ENCODE data around the gene RELCH.

Gene RELCH

DNA sequence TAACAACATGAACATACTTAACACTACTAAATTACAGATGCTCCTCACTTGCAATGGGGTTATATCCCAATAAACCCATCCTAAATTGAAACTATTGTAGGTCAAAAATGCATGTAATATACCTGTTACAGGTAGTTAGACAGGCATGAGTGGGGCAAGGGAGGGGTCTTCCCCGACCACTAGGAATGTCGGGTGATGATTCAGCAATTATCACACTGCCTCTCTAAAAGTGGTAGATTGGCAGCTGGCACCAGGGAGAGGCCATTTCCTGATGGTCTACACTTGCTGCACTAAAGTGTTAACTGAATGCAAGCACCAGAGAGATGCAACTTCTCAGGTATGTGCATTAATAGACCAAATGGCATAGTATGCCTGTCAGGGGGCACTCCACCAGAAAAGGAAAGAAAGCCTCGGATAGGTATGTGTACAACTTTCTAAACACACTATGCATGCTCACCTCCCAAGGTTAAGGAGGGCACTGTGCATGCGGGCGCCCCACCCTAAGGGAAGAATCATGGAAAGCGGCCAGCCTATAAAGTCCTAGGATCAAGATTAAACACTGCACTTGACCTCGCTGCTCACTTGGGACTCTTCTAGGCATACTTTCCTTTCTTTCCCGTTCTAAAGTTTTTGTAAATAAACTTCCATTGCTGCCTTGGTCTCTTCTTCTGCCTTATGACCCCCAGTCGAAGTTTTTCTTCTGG is 35.8 kb upstream of the RELCH start:
- H3K9ac ChIP-seq, result no peak overlapping the region
- no peaks in the 10 kb centered on the region for H3K4me1 ChIP-seq (ENCODE audit: low read depth, poor library complexity, severe bottlenecking)
- TF ChIP-seq, protein P1, sequence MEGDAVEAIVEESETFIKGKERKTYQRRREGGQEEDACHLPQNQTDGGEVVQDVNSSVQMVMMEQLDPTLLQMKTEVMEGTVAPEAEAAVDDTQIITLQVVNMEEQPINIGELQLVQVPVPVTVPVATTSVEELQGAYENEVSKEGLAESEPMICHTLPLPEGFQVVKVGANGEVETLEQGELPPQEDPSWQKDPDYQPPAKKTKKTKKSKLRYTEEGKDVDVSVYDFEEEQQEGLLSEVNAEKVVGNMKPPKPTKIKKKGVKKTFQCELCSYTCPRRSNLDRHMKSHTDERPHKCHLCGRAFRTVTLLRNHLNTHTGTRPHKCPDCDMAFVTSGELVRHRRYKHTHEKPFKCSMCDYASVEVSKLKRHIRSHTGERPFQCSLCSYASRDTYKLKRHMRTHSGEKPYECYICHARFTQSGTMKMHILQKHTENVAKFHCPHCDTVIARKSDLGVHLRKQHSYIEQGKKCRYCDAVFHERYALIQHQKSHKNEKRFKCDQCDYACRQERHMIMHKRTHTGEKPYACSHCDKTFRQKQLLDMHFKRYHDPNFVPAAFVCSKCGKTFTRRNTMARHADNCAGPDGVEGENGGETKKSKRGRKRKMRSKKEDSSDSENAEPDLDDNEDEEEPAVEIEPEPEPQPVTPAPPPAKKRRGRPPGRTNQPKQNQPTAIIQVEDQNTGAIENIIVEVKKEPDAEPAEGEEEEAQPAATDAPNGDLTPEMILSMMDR (conservative IDR thresholded peaks at IDR 0.05; ENCODE audit: low read depth, low read length), result no peak
- no peak overlapping the region for H3K4me3 ChIP-seq (IDR thresholded peaks at IDR 0.05; ENCODE audit: insufficient read depth, low read depth, low read length)
- no peaks in the 10 kb centered on the region for H3K27me3 ChIP-seq (ENCODE audit: insufficient read depth, low read depth)
- H3K36me3 ChIP-seq (ENCODE audit: insufficient read depth), result no peaks in the 10 kb centered on the region
- H3K27ac ChIP-seq, result no peak overlapping the region
- no peaks in the 10 kb centered on the region for H3K79me2 ChIP-seq (ENCODE audit: insufficient read depth, low read depth)
- H3K4me2 ChIP-seq, result no peak overlapping the region
- no peak overlapping the region for H2AFZ ChIP-seq (ENCODE audit: low read depth)
- H4K20me1 ChIP-seq (ENCODE audit: insufficient read depth), result no peaks in the 10 kb centered on the region

DNA sequence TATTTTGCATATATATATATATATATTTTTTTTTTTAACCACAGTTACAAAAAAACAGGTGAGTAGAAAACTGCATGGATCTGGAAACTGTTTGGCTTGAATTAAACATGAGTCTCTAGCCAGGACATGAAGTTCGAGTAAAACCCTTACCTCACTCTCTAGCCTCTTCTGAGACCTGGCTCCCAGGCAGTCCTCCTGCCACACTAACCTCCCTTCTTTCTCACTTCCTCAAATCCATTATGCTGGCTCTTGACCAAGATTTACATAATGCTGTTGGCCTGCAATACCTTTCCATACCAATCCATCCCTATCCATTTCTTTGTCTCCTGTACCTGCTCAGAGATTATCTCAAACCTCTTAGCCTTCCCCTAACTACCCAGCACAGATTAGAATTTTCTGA is 34.2 kb upstream of the RELCH start:
- Histone ChIP-seq H3K27me3 (ENCODE audit: insufficient read depth, low read depth) (no peaks in the 10 kb centered on the region), H2AFZ (ENCODE audit: low read depth) (no peak overlapping the region), H3K4me1 (ENCODE audit: low read depth, poor library complexity, severe bottlenecking) (no peaks in the 10 kb centered on the region), H4K20me1 (ENCODE audit: insufficient read depth) (no peaks in the 10 kb centered on the region), H3K9ac (no peak overlapping the region), H3K4me2 (no peak overlapping the region), H3K36me3 (ENCODE audit: insufficient read depth) (no peaks in the 10 kb centered on the region), H3K27ac (no peak overlapping the region), H3K79me2 (ENCODE audit: insufficient read depth, low read depth) (no peaks in the 10 kb centered on the region), H3K4me3 (IDR thresholded peaks at IDR 0.05; ENCODE audit: insufficient read depth, low read depth, low read length) (no peak overlapping the region)
- TF ChIP-seq, protein P1 (conservative IDR thresholded peaks at IDR 0.05; ENCODE audit: low read depth, low read length), result no peak

DNA sequence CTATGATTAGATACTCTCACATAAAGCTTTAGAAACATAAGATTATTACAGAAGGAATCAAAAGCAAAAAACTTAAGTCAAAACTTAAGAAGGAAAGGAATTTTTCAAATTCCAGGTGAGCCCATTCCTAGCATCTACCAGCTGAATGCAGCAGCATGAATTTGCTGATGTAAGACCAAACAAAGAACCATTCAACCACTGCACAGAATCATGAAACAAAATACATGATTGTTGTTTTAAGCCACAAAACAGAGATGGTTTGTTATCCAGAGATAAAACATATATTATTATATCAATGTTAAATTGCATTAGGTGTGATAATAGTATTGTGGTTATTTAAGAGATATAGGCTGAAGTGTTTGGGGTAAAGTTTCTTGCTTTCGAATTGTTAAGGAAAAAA is 29.2 kb upstream of the RELCH start:
- no peaks in the 10 kb centered on the region for H3K4me1 ChIP-seq (ENCODE audit: low read depth, poor library complexity, severe bottlenecking)
- no peaks in the 10 kb centered on the region for H3K27me3 ChIP-seq (ENCODE audit: insufficient read depth, low read depth)
- no peak overlapping the region for H3K9ac ChIP-seq
- H3K4me3 ChIP-seq (IDR thresholded peaks at IDR 0.05; ENCODE audit: insufficient read depth, low read depth, low read length), result no peak overlapping the region
- H4K20me1 ChIP-seq (ENCODE audit: insufficient read depth), result no peaks in the 10 kb centered on the region
- H3K27ac ChIP-seq, result no peak overlapping the region
- no peak overlapping the region for H2AFZ ChIP-seq (ENCODE audit: low read depth)
- TF ChIP-seq, protein P1 (conservative IDR thresholded peaks at IDR 0.05; ENCODE audit: low read depth, low read length), result no peak
- no peaks in the 10 kb centered on the region for H3K79me2 ChIP-seq (ENCODE audit: insufficient read depth, low read depth)
- H3K36me3 ChIP-seq (ENCODE audit: insufficient read depth), result no peaks in the 10 kb centered on the region
- H3K4me2 ChIP-seq, result no peak overlapping the region

DNA sequence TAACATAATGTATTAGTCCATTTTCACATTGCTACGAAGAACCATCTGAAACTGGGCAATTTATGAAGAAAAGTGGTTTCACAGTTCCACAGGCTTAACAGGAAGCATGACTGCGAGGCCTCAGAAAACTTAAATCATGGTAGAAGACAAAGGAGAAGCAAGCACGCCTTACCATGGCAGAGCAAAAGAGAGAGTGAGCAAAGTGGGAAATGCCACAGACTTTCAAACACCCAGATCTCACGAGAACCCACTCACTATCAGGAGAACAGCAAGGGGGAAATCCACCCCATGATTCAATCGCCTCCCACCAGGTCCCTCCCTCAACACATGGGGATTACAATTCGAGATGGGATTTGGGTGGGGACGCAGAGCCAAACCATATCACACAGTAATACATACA is 22.7 kb upstream of the RELCH start:
- 0 out of 2 replicates have a peak, but pooled peaks cover 8% of the 10 kb centered on the region for H4K20me1 ChIP-seq (ENCODE audit: insufficient read depth)
- H3K27ac ChIP-seq, result no peak overlapping the region
- H3K79me2 ChIP-seq (ENCODE audit: insufficient read depth, low read depth), result no peaks in the 10 kb centered on the region
- no peaks in the 10 kb centered on the region for H3K4me1 ChIP-seq (ENCODE audit: low read depth, poor library complexity, severe bottlenecking)
- H3K36me3 ChIP-seq (ENCODE audit: insufficient read depth), result no peaks in the 10 kb centered on the region
- H3K4me3 ChIP-seq (IDR thresholded peaks at IDR 0.05; ENCODE audit: insufficient read depth, low read depth, low read length), result no peak overlapping the region
- H2AFZ ChIP-seq (ENCODE audit: low read depth), result no peak overlapping the region
- H3K9ac ChIP-seq, result no peak overlapping the region
- H3K4me2 ChIP-seq, result no peak overlapping the region
- H3K27me3 ChIP-seq (ENCODE audit: insufficient read depth, low read depth), result no peaks in the 10 kb centered on the region
- TF ChIP-seq, protein P1 (conservative IDR thresholded peaks at IDR 0.05; ENCODE audit: low read depth, low read length), result no peak

Data from KMS-11 (cell line).